Caco-2 (cell line): ENCODE results near the gene ZBTB39. TPM values are rescaled to one million over a fixed set of nuclear protein-coding genes. Genes with fewer than 3 reads are reported as not detected.

Experiments used
- BruUV-seq: library from RNA; stranded (reverse); fragments of 400-500 nt; replicated peaks from 2 replicates; lab custom pipeline; 2021; lab: Mats Ljungman, UMichigan
- CTCF ChIA-PET: fragments of 300-600 bp; sonication (Branson Sonifier 250); formaldehyde crosslinking; loops from one replicate; lab custom pipeline; 2022; ENCODE audit warnings: antibody characterized with exemption; lab: Charles Lee
- POLR2A ChIA-PET: fragments of 300-600 bp; sonication (Branson Sonifier 250); formaldehyde crosslinking; loops from one replicate; lab custom pipeline; 2022; ENCODE audit warnings: antibody characterized with exemption; lab: Charles Lee
- DNase-seq, 2 experiments: peaks; one replicate each; pipeline versions ENCODE4 v3.0.0 to v3.0.0-alpha.2; 2020 to 2022
- H3K27me3 ChIP-seq: replicated peaks from 2 replicates; pipeline ENCODE4 v1.6.0; 2011; ENCODE audit warnings: low read length; ENCODE audit not compliant: control insufficient read depth, insufficient read depth
- H3K36me3 ChIP-seq: 2 replicates; pipeline ENCODE4 v1.5.1; 2011; ENCODE audit warnings: low read length; ENCODE audit not compliant: control insufficient read depth, insufficient read depth
- H3K4me1 ChIP-seq: fragments of 250-450 bp; sonication (Bioruptor Pico); 2 replicates; pipeline ENCODE4 v1.5.1; 2020; ENCODE audit warnings: mild to moderate bottlenecking
- H3K4me3 ChIP-seq: 2 replicates; pipeline ENCODE4 v1.5.1; 2011; ENCODE audit warnings: low read depth, mild to moderate bottlenecking, control low read depth, low read length
- H3K9me3 ChIP-seq: fragments of 250-450 bp; sonication (Bioruptor Pico); 2 replicates; pipeline ENCODE4 v1.5.1; 2020; ENCODE audit warnings: mild to moderate bottlenecking, moderate library complexity
- H3K27ac Mint-ChIP-seq: one replicate; pipeline ENCODE4 v1.8.0; 2022; ENCODE audit warnings: mixed read lengths; ENCODE audit not compliant: unreplicated experiment
- H3K27me3 Mint-ChIP-seq: one replicate; pipeline ENCODE4 v1.8.0; 2022; ENCODE audit warnings: mixed read lengths; ENCODE audit not compliant: insufficient read depth, unreplicated experiment
- H3K36me3 Mint-ChIP-seq: one replicate; pipeline ENCODE4 v1.8.0; 2022; ENCODE audit warnings: mild to moderate bottlenecking, mixed read lengths; ENCODE audit not compliant: insufficient read depth, unreplicated experiment
- H3K4me1 Mint-ChIP-seq: one replicate; pipeline ENCODE4 v1.8.0; 2022; ENCODE audit warnings: low read depth, mixed read lengths; ENCODE audit not compliant: unreplicated experiment
- H3K4me3 Mint-ChIP-seq: one replicate; pipeline ENCODE4 v1.8.0; 2022; ENCODE audit warnings: mild to moderate bottlenecking, moderate library complexity, mixed read lengths; ENCODE audit not compliant: unreplicated experiment
- H3K9me3 Mint-ChIP-seq: one replicate; pipeline ENCODE4 v1.8.0; 2022; ENCODE audit warnings: mixed read lengths; ENCODE audit not compliant: unreplicated experiment
- CTCF ChIP-seq, 2 experiments: fragments of 200-600 bp in 1 of 2; IDR thresholded peaks; 1 replicate in 1 of 2; 2 replicates in 1 of 2; pipeline versions ENCODE4 v1.5.1 to v1.8.0; 2011 to 2022; ENCODE audit warnings: antibody characterized with exemption in 1 of 2, control low read depth in 1 of 2, inconsistent platforms in 1 of 2, low read depth in 1 of 2, low read length in 1 of 2, mild to moderate bottlenecking in 1 of 2, moderate library complexity in 1 of 2; ENCODE audit not compliant: insufficient read depth in 1 of 2, severe bottlenecking in 1 of 2, unreplicated experiment in 1 of 2
- intact Hi-C: fragments of 100-400 bp; cut with micrococcal nuclease; formaldehyde crosslinking; loops from one replicate; pipeline ENCODE4 v1.10.0; 2022; ENCODE audit not compliant: unreplicated experiment
- total RNA-seq: library from RNA; stranded (reverse); gene quantifications from 2 replicates; pipeline ENCODE4 v1.2.3, GENCODE V29; 2022

Gene ZBTB39
- total RNA-seq, 1 experiment from 2014 or later = 12.8 TPM

DNA sequence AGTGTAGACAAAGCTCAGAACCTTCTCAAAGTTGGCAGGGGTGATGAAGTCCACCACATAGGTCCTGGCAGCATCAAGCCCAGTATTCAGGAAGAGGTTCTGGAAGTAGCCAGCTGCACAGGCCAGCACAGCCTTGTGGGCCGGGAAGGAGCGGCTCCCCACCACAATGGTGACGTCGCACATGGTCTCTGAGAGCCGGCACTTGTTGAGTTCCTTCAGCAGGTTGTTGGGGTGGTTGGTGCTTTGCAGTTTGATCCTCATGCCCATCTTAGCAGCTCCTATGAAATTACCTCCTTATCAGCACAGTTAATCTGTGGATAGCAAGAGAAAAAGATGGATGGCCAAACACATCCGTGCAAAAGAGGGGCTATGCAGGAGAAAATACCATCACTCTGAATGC is 1.7 kb downstream of the ZBTB39 start:
- H3K4me1 Mint-ChIP-seq = peaks cover 41% of the 10 kb centered on the region
- Histone ChIP-seq H3K36me3 (peaks cover 6% of the 10 kb centered on the region), H3K9me3 (no peaks in the 10 kb centered on the region), H3K4me3 (no peak overlapping the region), H3K4me1 (peaks cover 28% of the 10 kb centered on the region), H3K27me3 (no peaks in the 10 kb centered on the region)
- ChIA-PET CTCF (interaction anchor here (1.6 kb wide), 1 partner anchor 107 kb away, joined by 5 read pairs; no protein-coding TSS in a partner anchor), POLR2A (no interaction called here)
- H3K27me3 Mint-ChIP-seq = no peaks in the 10 kb centered on the region
- H3K9me3 Mint-ChIP-seq = no peaks in the 10 kb centered on the region
- BruUV-seq = no TSS peak
- no peak for TF ChIP-seq CTCF (IDR thresholded peaks at IDR 0.05; ENCODE audit: insufficient read depth in 1 of 2, low read depth in 1 of 2, low read length in 1 of 2, severe bottlenecking in 1 of 2, unreplicated experiment in 1 of 2)
- peaks cover 34% of the 10 kb centered on the region for H3K36me3 Mint-ChIP-seq
- no peak overlapping the region for H3K27ac Mint-ChIP-seq
- intact Hi-C loops = no loop called here
- H3K4me3 Mint-ChIP-seq = no peak overlapping the region
- DNase-seq = no peak

DNA sequence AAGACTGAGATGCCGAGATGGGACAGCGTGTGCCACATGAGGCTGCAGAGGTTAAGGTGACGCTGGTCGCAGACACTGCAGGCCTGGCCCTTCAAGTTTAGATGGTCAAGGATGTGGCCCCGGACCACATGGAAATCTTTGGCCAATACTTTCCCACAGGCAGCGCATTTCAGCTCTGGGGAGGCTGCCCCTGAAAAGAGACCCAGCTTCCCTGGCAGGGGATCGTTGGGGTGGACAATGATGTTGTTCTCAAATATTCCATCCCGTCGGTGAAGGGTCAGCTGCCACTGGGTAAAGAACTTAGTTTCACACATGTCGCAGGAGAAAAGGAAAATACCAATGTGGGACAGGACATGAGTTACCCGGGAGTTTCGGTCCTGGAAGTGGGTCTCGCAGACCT is 3.0 kb downstream of the ZBTB39 start:
- Mint-ChIP-seq H3K4me3 (no peak overlapping the region), H3K27ac (no peak overlapping the region), H3K36me3 (peaks cover 34% of the 10 kb centered on the region), H3K9me3 (no peaks in the 10 kb centered on the region), H3K4me1 (peaks cover 33% of the 10 kb centered on the region), H3K27me3 (no peaks in the 10 kb centered on the region)
- ChIA-PET CTCF (interaction anchor here (0.7 kb wide), 1 partner anchor 18 kb away, joined by 3 read pairs; no protein-coding TSS in a partner anchor), POLR2A (no interaction called here)
- DNase-seq = no peak
- Histone ChIP-seq H3K27me3 (no peaks in the 10 kb centered on the region), H3K9me3 (no peaks in the 10 kb centered on the region), H3K4me1 (peaks cover 24% of the 10 kb centered on the region), H3K4me3 (no peak overlapping the region), H3K36me3 (peaks cover 6% of the 10 kb centered on the region)
- BruUV-seq = no TSS peak
- no peak for TF ChIP-seq CTCF (IDR thresholded peaks at IDR 0.05; ENCODE audit: insufficient read depth in 1 of 2, low read depth in 1 of 2, low read length in 1 of 2, severe bottlenecking in 1 of 2, unreplicated experiment in 1 of 2)
- intact Hi-C loops = no loop called here

- ChIA-PET POLR2A (no interaction called here), CTCF (interaction anchor here (0.5 to 1.8 kb wide), 15 partner anchors 13 to 408 kb away, joined by 3 to 15 read pairs (median 4); partner anchors contain the start of genes LRP1, MYO1A, NACA and NEMP1)
- TF ChIP-seq CTCF (IDR thresholded peaks at IDR 0.05; ENCODE audit: insufficient read depth in 1 of 2, low read depth in 1 of 2, low read length in 1 of 2, severe bottlenecking in 1 of 2, unreplicated experiment in 1 of 2) = peak; percentile 75 to 79
- Histone ChIP-seq H3K4me3 (no peak overlapping the region), H3K27me3 (no peaks in the 10 kb centered on the region), H3K9me3 (no peaks in the 10 kb centered on the region), H3K4me1 (peaks cover 17% of the 10 kb centered on the region), H3K36me3 (peaks cover 6% of the 10 kb centered on the region)
- DNase-seq = peak; percentile 83 to 88
- Mint-ChIP-seq H3K9me3 (no peaks in the 10 kb centered on the region), H3K4me1 (peaks cover 26% of the 10 kb centered on the region), H3K36me3 (peaks cover 34% of the 10 kb centered on the region), H3K4me3 (no peak overlapping the region), H3K27me3 (no peaks in the 10 kb centered on the region), H3K27ac (no peak overlapping the region)
- intact Hi-C loops = loop anchor here (1.0 kb wide), 1 partner anchor 161 kb away; no protein-coding TSS in a partner anchor
- no TSS peak for BruUV-seq
Observed at GRCh38 chr12:57001448-57001906, 4.9 kb downstream of the ZBTB39 start.
